Measurements from ENCODE around the gene KCNK15.

KCNK15 gene

DNA sequence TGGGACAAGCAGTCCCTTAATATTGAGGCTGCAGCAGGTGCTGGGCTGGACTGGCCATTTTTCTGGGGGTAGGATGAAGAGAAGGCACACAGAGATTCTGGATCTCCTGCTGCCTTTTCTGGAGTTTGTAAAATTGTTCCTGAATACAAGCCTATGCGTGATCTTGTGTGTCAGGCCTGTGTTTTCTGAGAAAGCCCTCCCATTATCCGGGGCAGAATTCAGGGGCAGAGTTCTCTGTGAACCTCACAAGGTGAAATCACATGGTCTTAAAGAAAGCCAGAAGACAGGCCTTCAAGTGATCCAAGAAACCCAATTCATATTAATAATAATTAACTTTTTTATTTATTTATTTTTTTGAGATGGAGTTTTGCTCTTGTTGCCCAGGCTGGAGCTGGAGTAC lies 18.0 kb upstream of the KCNK15 start:
- no peak overlapping the region for H3K27ac ChIP-seq (ENCODE audit: low read length)
- H3K9me3 ChIP-seq (ENCODE audit: insufficient read depth, low read length): no peaks in the 10 kb centered on the region
- no peaks in the 10 kb centered on the region for H3K79me2 ChIP-seq (ENCODE audit: low read length)
- peaks cover 6% of the 10 kb centered on the region for H3K4me1 ChIP-seq (ENCODE audit: low read length)
- no peaks in the 10 kb centered on the region for H3K27me3 ChIP-seq (ENCODE audit: low read depth, low read length)
- H3K4me3 ChIP-seq (ENCODE audit: low read length): no peak overlapping the region
- no peaks in the 10 kb centered on the region for H4K20me1 ChIP-seq (ENCODE audit: insufficient read depth, low read length)
- H2AFZ ChIP-seq (ENCODE audit: low read depth, low read length): no peak overlapping the region
- H3K36me3 ChIP-seq (replicated peaks; ENCODE audit: low read depth, low read length): no peaks in the 10 kb centered on the region
- H3K4me2 ChIP-seq (ENCODE audit: low read length): no peak overlapping the region
- no peak overlapping the region for H3K9ac ChIP-seq (ENCODE audit: low read length)
- TF ChIP-seq, protein P1, sequence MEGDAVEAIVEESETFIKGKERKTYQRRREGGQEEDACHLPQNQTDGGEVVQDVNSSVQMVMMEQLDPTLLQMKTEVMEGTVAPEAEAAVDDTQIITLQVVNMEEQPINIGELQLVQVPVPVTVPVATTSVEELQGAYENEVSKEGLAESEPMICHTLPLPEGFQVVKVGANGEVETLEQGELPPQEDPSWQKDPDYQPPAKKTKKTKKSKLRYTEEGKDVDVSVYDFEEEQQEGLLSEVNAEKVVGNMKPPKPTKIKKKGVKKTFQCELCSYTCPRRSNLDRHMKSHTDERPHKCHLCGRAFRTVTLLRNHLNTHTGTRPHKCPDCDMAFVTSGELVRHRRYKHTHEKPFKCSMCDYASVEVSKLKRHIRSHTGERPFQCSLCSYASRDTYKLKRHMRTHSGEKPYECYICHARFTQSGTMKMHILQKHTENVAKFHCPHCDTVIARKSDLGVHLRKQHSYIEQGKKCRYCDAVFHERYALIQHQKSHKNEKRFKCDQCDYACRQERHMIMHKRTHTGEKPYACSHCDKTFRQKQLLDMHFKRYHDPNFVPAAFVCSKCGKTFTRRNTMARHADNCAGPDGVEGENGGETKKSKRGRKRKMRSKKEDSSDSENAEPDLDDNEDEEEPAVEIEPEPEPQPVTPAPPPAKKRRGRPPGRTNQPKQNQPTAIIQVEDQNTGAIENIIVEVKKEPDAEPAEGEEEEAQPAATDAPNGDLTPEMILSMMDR (IDR thresholded peaks at IDR 0.05; ENCODE audit: low read depth, low read length): no peak
- TF ChIP-seq EZH2phosphoT487 (IDR thresholded peaks at IDR 0.05; ENCODE audit: low read depth): no peak

DNA sequence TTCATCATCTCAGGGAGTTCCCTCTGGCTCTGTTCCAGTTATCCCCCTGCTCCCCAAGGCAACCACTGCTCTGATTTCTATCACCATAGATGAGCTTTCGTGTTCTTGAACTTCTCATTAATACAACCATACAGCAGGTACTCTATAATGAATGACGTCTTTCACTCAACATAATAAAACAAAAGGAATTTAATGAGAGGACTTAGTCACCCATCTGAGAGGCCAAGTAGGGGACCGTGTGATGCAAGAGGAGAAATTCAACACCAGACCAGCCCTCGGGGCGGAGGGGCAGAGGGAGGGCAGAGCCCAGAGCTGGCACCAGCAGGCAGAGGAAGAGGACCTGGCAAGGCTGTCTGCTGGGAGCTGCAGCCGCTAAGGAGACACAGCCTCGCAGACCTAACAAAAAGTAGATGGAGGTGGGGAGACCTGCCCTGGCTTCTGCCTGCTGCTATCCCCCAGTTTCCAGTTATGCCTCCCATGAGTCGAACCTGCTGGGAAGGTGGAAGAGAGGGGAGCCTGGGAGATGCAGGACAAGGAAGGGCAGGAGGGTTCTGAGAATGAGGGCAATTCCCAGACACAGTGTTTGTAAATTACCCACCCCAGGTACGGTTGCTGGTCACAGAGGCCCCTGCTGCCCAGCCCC lies 16.7 kb upstream of the KCNK15 start:
- Histone ChIP-seq H3K9ac (ENCODE audit: low read length) (no peak overlapping the region), H3K36me3 (replicated peaks; ENCODE audit: low read depth, low read length) (no peaks in the 10 kb centered on the region), H3K27ac (ENCODE audit: low read length) (no peak overlapping the region)

DNA sequence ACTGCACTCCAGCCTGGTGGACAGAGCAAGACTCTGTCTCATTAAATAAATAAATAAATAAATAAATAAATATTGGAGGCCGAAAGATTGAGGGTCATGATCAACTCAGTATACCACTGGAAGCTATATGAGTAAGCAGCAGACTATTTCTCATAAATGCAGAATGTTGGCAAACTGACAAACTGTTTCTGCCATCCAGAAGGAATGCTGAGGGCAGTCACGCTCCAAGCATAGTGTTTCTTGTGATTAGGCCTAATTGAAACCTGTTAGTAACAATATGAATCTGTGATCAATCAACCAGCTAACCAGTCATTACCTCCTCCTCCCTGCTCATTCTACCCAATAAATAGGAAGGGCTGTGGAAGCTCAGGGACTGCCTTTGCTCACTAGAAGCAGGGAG lies 15.2 kb upstream of the KCNK15 start:
- Histone ChIP-seq H3K36me3 (replicated peaks; ENCODE audit: low read depth, low read length) (no peaks in the 10 kb centered on the region), H3K79me2 (ENCODE audit: low read length) (no peaks in the 10 kb centered on the region), H3K4me3 (ENCODE audit: low read length) (no peak overlapping the region), H3K27me3 (ENCODE audit: low read depth, low read length) (no peaks in the 10 kb centered on the region), H3K27ac (ENCODE audit: low read length) (no peak overlapping the region), H3K4me1 (ENCODE audit: low read length) (peaks cover 6% of the 10 kb centered on the region), H3K9me3 (ENCODE audit: insufficient read depth, low read length) (no peaks in the 10 kb centered on the region), H3K4me2 (ENCODE audit: low read length) (no peak overlapping the region), H4K20me1 (ENCODE audit: insufficient read depth, low read length) (no peaks in the 10 kb centered on the region), H2AFZ (ENCODE audit: low read depth, low read length) (no peak overlapping the region), H3K9ac (ENCODE audit: low read length) (no peak overlapping the region)
- TF ChIP-seq EZH2phosphoT487 (IDR thresholded peaks at IDR 0.05; ENCODE audit: low read depth): no peak
- TF ChIP-seq, protein P1 (IDR thresholded peaks at IDR 0.05; ENCODE audit: low read depth, low read length): no peak

More for the DNA sequence above, 16.7 kb upstream of the KCNK15 start:
- H3K9me3 ChIP-seq (ENCODE audit: insufficient read depth, low read length): no peaks in the 10 kb centered on the region
- H4K20me1 ChIP-seq (ENCODE audit: insufficient read depth, low read length): no peaks in the 10 kb centered on the region
- H2AFZ ChIP-seq (ENCODE audit: low read depth, low read length): no peak overlapping the region
- peaks cover 6% of the 10 kb centered on the region for H3K4me1 ChIP-seq (ENCODE audit: low read length)
- H3K27me3 ChIP-seq (ENCODE audit: low read depth, low read length): no peaks in the 10 kb centered on the region
- no peak overlapping the region for H3K4me2 ChIP-seq (ENCODE audit: low read length)
- H3K4me3 ChIP-seq (ENCODE audit: low read length): no peak overlapping the region
- H3K79me2 ChIP-seq (ENCODE audit: low read length): no peaks in the 10 kb centered on the region
- TF ChIP-seq, protein P1 (IDR thresholded peaks at IDR 0.05; ENCODE audit: low read depth, low read length): no peak
- no peak for TF ChIP-seq EZH2phosphoT487 (IDR thresholded peaks at IDR 0.05; ENCODE audit: low read depth)

DNA sequence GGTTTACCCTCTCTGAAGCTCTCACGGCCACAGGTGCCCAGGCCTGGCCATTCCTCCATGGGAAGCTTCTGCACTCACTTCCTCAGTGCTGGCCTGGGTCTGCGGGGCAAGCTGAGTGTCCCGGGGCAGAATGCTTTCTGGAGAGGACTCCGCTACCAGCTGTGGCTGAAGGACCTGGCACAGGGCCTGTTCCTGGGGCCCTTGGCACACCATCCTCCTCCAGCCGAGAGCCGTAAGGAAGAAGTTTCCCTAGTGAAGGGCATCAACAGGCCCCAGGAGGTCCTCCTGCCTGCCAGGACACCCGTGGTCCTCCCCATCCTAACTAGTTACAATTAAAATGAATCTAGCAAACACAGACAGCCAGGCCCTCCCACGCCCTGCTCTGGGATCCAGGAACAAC lies 14.0 kb upstream of the KCNK15 start:
- Histone ChIP-seq H3K27me3 (ENCODE audit: low read depth, low read length) (no peaks in the 10 kb centered on the region), H3K27ac (ENCODE audit: low read length) (no peak overlapping the region), H3K4me1 (ENCODE audit: low read length) (no peaks in the 10 kb centered on the region; the same call in 1 of the 2 replicates), H3K9me3 (ENCODE audit: insufficient read depth, low read length) (no peaks in the 10 kb centered on the region), H2AFZ (ENCODE audit: low read depth, low read length) (no peak overlapping the region), H3K79me2 (ENCODE audit: low read length) (no peaks in the 10 kb centered on the region), H4K20me1 (ENCODE audit: insufficient read depth, low read length) (no peaks in the 10 kb centered on the region), H3K4me3 (ENCODE audit: low read length) (no peak overlapping the region), H3K4me2 (ENCODE audit: low read length) (no peak overlapping the region), H3K9ac (ENCODE audit: low read length) (no peak overlapping the region), H3K36me3 (replicated peaks; ENCODE audit: low read depth, low read length) (no peaks in the 10 kb centered on the region)
- TF ChIP-seq, protein P1 (IDR thresholded peaks at IDR 0.05; ENCODE audit: low read depth, low read length): no peak
- no peak for TF ChIP-seq EZH2phosphoT487 (IDR thresholded peaks at IDR 0.05; ENCODE audit: low read depth)

Measured in OCI-LY3 (cell line).